Measurements from ENCODE around the gene MYMX. TPM values are rescaled to one million over a fixed set of nuclear protein-coding genes. Genes with fewer than 3 reads are reported as not detected.

Gene MYMX
- total RNA-seq, 1 experiment from 2014 or later: not detected

GRCh38 chr6:44264154-44265006 is 47.7 kb downstream of the MYMX start:
- ChIA-PET CTCF (interaction anchor here (1.1 to 1.5 kb wide), 3 partner anchors 9 to 168 kb away, joined by 3 to 5 read pairs (median 3); no protein-coding TSS in a partner anchor), RAD21 (ENCODE audit: low non-redundant PET in 1 of 2, low total read pairs in 2 of 2, uncharacterized antibody in 2 of 2, unreplicated experiment in 2 of 2) (no interaction called here), POLR2A (interaction anchor here (0.7 to 1.6 kb wide), 2 partner anchors 8 to 10 kb away, joined by 3 read pairs; no protein-coding TSS in a partner anchor)
- Histone ChIP-seq H3K9me3 (ENCODE audit: control insufficient read depth in 1 of 2, insufficient read depth in 1 of 2, low read depth in 1 of 2, low read length in 2 of 2) (no peaks in the 10 kb centered on the region), H3K4me2 (ENCODE audit: low read length) (peak overlapping the region; percentile 99), H3K36me3 (ENCODE audit: control insufficient read depth in 1 of 2, insufficient read depth in 2 of 2, low read length in 2 of 2) (peaks cover 2 to 10% of the 10 kb centered on the region in 2 experiments; a peak in 2 of 4 replicates), H3K9me2 (ENCODE audit: insufficient read depth) (no peaks in the 10 kb centered on the region), H3K9ac (ENCODE audit: low read length) (peak overlapping the region; percentile 88), H3K4me3 (replicated peaks in 1 of 2; ENCODE audit: low read depth in 1 of 2, low read length in 2 of 2) (peak overlapping the region; percentile 88 to 92), H3K27ac (ENCODE audit: low read depth, low read length) (peak overlapping the region; percentile 79), H3K4me1 (ENCODE audit: control insufficient read depth in 1 of 2, insufficient read depth in 2 of 2, low read length in 2 of 2) (peaks cover 7 to 26% of the 10 kb centered on the region in 2 experiments), H3K79me2 (ENCODE audit: insufficient read depth, low read length) (peaks cover 25% of the 10 kb centered on the region; the same call in 1 of the 2 replicates), H2AFZ (ENCODE audit: low read depth, low read length, poor library complexity, severe bottlenecking) (no peak overlapping the region), H3K27me3 (ENCODE audit: insufficient read depth, low read length) (no peaks in the 10 kb centered on the region), H4K20me1 (ENCODE audit: insufficient read depth) (no peaks in the 10 kb centered on the region)
- no peak for ATAC-seq
- BruUV-seq (replicated peaks): TSS peak; percentile 75
- TF ChIP-seq ZBTB33 (IDR thresholded peaks at IDR 0.05; ENCODE audit: extremely low read depth, insufficient replicate concordance, low read length) (no peak), MAX (IDR thresholded peaks at IDR 0.05) (peak; percentile 41; the same call in 1 of the 2 replicates), SIN3A (IDR thresholded peaks at IDR 0.05; ENCODE audit: low read depth) (no peak)
- no peak for DNase-seq (ENCODE audit: low read depth, low spot score)
- intact Hi-C loops (cut with micrococcal nuclease): loop anchor here (5.0 kb wide), 1 partner anchor 193 kb away; no protein-coding TSS in a partner anchor
